ENCODE data around the gene TPPP3. TPM values are rescaled to one million over a fixed set of nuclear protein-coding genes. Genes with fewer than 3 reads are reported as not detected.
A peak's percentile ranks its signal among the peaks of the same experiment; 100 is the strongest.

The TPPP3 gene
- total RNA-seq, 4 donors from 2014 or later = 0.54 to 2.3 (median 1.5) TPM

DNA sequence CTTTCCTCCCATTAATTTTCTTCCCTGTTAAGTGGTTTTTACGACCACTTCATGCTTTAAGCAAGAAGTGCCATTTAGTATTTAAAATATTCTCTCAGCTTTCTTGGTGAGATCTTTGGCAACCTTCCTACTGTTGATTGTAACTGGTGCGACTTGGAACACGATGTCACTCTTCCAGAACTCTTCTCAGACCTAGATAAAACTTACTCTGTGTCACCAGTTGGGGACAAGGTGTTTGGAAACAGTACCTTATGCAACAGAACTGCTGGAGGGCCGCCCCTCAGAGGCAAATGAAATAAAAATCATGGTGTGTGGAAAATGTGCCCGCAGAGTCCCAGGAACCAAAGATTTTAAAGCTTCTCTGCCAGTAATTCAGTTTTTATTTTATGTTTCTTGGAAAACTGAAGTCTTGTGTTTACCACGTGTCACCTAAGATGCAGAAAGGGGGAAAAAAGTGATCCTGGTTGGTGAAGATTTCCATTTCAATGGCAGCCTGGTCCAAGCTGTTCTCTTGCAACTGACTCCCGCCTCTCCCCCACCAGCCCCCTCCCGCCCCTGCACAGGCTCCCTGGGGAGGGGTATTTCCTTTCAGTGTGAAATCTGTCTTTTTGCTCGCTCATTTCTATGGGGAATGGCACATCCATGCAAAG lies 30.4 kb upstream of the TPPP3 start:
- peak in 1 of 2 donors; percentile 63 for DNase-seq
- TF ChIP-seq POLR2A (IDR thresholded peaks at IDR 0.05) = no peak
- TF ChIP-seq, protein P1, sequence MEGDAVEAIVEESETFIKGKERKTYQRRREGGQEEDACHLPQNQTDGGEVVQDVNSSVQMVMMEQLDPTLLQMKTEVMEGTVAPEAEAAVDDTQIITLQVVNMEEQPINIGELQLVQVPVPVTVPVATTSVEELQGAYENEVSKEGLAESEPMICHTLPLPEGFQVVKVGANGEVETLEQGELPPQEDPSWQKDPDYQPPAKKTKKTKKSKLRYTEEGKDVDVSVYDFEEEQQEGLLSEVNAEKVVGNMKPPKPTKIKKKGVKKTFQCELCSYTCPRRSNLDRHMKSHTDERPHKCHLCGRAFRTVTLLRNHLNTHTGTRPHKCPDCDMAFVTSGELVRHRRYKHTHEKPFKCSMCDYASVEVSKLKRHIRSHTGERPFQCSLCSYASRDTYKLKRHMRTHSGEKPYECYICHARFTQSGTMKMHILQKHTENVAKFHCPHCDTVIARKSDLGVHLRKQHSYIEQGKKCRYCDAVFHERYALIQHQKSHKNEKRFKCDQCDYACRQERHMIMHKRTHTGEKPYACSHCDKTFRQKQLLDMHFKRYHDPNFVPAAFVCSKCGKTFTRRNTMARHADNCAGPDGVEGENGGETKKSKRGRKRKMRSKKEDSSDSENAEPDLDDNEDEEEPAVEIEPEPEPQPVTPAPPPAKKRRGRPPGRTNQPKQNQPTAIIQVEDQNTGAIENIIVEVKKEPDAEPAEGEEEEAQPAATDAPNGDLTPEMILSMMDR (IDR thresholded peaks at IDR 0.05) = no peak
- peaks cover 25 to 42% of the 10 kb centered on the region in 2 donors for H3K4me1 ChIP-seq
- H3K9me3 ChIP-seq = no peaks in the 10 kb centered on the region
- H3K36me3 ChIP-seq = no peaks in the 10 kb centered on the region
- 35 to 37% methylated on average over 9 of the region's 9 CpGs for WGBS, 2 donors
- H3K4me3 ChIP-seq (replicated peaks in 1 of 3) = no peak overlapping the region
- no peaks in the 10 kb centered on the region for H3K27me3 ChIP-seq
- peak overlapping the region; percentile 57 to 96 (median 77) for H3K27ac ChIP-seq
- intact Hi-C loops (cut with DNase I) = no loop called here

DNA sequence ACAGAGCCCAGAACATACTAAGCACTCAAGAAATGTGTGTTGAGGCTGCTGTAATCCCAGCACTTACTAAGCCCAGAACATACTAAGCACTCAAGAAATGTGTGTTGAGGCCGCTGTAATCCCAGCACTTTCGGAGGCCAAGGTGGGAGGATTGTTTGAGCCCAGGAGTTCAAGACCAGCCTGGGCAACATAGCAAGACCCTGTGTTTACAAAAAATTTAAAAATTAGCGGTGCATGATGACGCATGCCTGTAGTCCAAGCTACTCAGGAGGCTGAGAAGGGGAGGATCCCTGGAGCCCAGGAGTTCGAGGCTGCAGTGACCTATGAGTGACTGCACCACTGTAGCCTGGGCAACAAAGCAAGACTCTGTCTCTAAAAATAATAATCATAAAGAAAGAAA lies 29.7 kb upstream of the TPPP3 start:
- TF ChIP-seq, protein P1 (IDR thresholded peaks at IDR 0.05) = no peak
- TF ChIP-seq POLR2A (IDR thresholded peaks at IDR 0.05) = no peak
- Histone ChIP-seq H3K27ac (peak overlapping the region in 1 of 3 donors; percentile 96), H3K36me3 (no peaks in the 10 kb centered on the region), H3K4me1 (peaks cover 21 to 34% of the 10 kb centered on the region in 2 donors), H3K9me3 (no peaks in the 10 kb centered on the region), H3K27me3 (no peaks in the 10 kb centered on the region), H3K4me3 (replicated peaks in 1 of 3) (no peak overlapping the region)
- intact Hi-C loops (cut with DNase I) = no loop called here
- DNase-seq = no peak
- WGBS, 2 donors = 85 to 93% methylated on average over 5 of the region's 5 CpGs

DNA sequence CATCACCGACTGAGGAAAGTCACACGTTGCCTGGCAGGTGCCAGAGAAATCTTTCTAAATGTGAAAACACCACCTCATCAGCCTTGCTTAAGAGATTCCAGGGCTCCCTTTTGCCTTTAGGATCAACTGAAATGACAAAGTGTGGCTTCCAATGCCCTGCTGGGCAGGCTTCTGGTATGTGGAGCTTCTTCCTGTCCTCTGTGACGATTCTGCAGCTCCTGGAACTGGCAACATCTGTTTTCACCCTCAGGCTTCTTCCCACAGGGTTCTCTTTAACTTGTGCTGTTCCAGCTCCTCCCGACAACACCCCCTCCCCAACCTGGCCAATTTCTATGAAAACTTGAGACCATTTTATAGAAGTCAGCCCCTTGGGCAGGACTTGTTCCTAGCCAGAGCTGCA lies 27.7 kb upstream of the TPPP3 start:
- Histone ChIP-seq H3K27me3 (no peaks in the 10 kb centered on the region), H3K27ac (no peak overlapping the region), H3K9me3 (no peaks in the 10 kb centered on the region), H3K36me3 (no peaks in the 10 kb centered on the region), H3K4me1 (peaks cover 25 to 30% of the 10 kb centered on the region in 2 donors), H3K4me3 (replicated peaks in 1 of 3) (no peak overlapping the region)
- no peak for DNase-seq
- WGBS, 2 donors = 81 to 97% methylated on average over 4 of the region's 4 CpGs
- intact Hi-C loops (cut with DNase I) = no loop called here
- TF ChIP-seq, protein P1 (IDR thresholded peaks at IDR 0.05) = no peak
- TF ChIP-seq POLR2A (IDR thresholded peaks at IDR 0.05) = no peak

DNA sequence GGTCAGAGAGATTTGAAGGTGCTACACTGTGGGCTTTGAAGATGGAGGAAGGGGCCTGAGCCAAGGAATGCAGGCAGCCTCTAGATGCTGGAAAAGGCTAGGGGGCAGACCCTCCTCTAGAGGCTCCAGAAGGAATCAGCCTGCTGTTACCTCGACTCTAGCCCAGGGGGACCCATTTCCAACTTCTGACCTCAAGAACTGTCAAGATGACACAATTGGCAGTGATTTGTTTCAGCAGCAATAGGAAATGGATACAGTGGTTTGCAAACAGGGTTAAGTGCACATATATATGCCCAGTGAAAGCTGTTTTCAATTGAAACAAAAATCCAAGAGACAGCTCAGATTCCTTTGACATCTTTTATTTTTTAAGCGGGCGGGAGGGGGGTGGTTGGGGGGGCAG lies 26.6 kb upstream of the TPPP3 start:
- no peak overlapping the region for H3K4me3 ChIP-seq (replicated peaks in 1 of 3)
- intact Hi-C loops (cut with DNase I) = no loop called here
- no peak for DNase-seq
- TF ChIP-seq POLR2A (IDR thresholded peaks at IDR 0.05) = no peak
- peaks cover 24 to 28% of the 10 kb centered on the region in 2 donors for H3K4me1 ChIP-seq
- no peaks in the 10 kb centered on the region for H3K9me3 ChIP-seq
- no peaks in the 10 kb centered on the region for H3K36me3 ChIP-seq
- no peak overlapping the region for H3K27ac ChIP-seq
- 84 to 90% methylated on average over 3 of the region's 3 CpGs for WGBS, 2 donors
- no peaks in the 10 kb centered on the region for H3K27me3 ChIP-seq

DNA sequence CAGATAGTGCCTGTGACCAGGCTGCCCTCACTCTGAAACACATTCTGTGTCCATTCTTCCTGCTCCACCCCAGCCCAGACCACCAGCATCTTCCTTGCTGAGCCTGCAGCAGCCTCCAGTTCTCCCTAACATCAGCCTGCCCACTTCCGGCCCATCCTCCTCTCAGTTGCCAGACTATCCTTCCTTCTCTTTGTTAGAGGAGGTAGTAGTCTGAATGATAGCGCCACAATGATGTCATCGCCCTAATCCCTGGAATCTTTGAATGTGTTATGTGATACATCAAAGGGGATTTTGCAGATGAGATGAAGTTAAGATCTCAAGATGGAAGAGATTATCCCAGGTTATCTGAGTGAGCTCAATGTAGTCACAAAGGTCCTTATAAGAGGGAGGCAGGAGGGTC lies 26.2 kb upstream of the TPPP3 start:
- H3K4me1 ChIP-seq = peaks cover 23 to 28% of the 10 kb centered on the region in 2 donors
- no peak overlapping the region for H3K4me3 ChIP-seq (replicated peaks in 1 of 3)
- H3K27me3 ChIP-seq = no peaks in the 10 kb centered on the region
- DNase-seq = no peak
- 90 to 92% methylated on average over 3 of the region's 3 CpGs for WGBS, 2 donors
- TF ChIP-seq, protein P1 (IDR thresholded peaks at IDR 0.05) = no peak
- TF ChIP-seq POLR2A (IDR thresholded peaks at IDR 0.05) = no peak
- intact Hi-C loops (cut with DNase I) = no loop called here
- no peaks in the 10 kb centered on the region for H3K36me3 ChIP-seq
- H3K27ac ChIP-seq = no peak overlapping the region
- no peaks in the 10 kb centered on the region for H3K9me3 ChIP-seq

Data from thyroid gland (tissue), 4 donors.